ENCODE data around the gene UBTF.

The UBTF gene

GRCh38 chr17:44254361-44255095 lies 35.1 kb upstream of the UBTF start:
- no peak for DNase-seq (ENCODE audit: extremely low read depth, low read depth)
- no peak overlapping the region for H3K4me3 ChIP-seq (replicated peaks; ENCODE audit: low read depth, low read length)
- no peak for TF ChIP-seq CTCF (IDR thresholded peaks at IDR 0.05; ENCODE audit: low read depth, low read length, missing control alignments)

- DNase-seq (ENCODE audit: extremely low read depth, low read depth): no peak
- H3K4me3 ChIP-seq (replicated peaks; ENCODE audit: low read depth, low read length): no peak overlapping the region
- TF ChIP-seq CTCF (IDR thresholded peaks at IDR 0.05; ENCODE audit: low read depth, low read length, missing control alignments): no peak
These were observed 33.5 kb upstream of the UBTF start for GRCh38 chr17:44253006-44253405.

GRCh38 chr17:44251062-44251461 lies 31.6 kb upstream of the UBTF start:
- DNase-seq (ENCODE audit: extremely low read depth, low read depth): no peak
- TF ChIP-seq CTCF (IDR thresholded peaks at IDR 0.05; ENCODE audit: low read depth, low read length, missing control alignments): no peak

GRCh38 chr17:44249501-44250246 lies 30.2 kb upstream of the UBTF start:
- TF ChIP-seq CTCF (IDR thresholded peaks at IDR 0.05; ENCODE audit: low read depth, low read length, missing control alignments): no peak
- no peak for DNase-seq (ENCODE audit: extremely low read depth, low read depth)
- no peak overlapping the region for H3K4me3 ChIP-seq (replicated peaks; ENCODE audit: low read depth, low read length)

More at GRCh38 chr17:44251062-44251461, 31.6 kb upstream of the UBTF start:
- no peak overlapping the region for H3K4me3 ChIP-seq (replicated peaks; ENCODE audit: low read depth, low read length)

GRCh38 chr17:44247876-44248736 lies 28.6 kb upstream of the UBTF start:
- DNase-seq (ENCODE audit: extremely low read depth, low read depth): no peak
- H3K4me3 ChIP-seq (replicated peaks; ENCODE audit: low read depth, low read length): no peak overlapping the region
- TF ChIP-seq CTCF (IDR thresholded peaks at IDR 0.05; ENCODE audit: low read depth, low read length, missing control alignments): no peak

GRCh38 chr17:44247440-44247841 lies 28.0 kb upstream of the UBTF start:
- no peak for TF ChIP-seq CTCF (IDR thresholded peaks at IDR 0.05; ENCODE audit: low read depth, low read length, missing control alignments)
- no peak for DNase-seq (ENCODE audit: extremely low read depth, low read depth)
- H3K4me3 ChIP-seq (replicated peaks; ENCODE audit: low read depth, low read length): no peak overlapping the region
